RKO (cell line): ENCODE data around the gene PAX5.

Source experiments
- DNase-seq: peaks from one replicate; pipeline ENCODE4 v3.0.0-alpha.2; 2016; ENCODE audit warnings: low spot score

The PAX5 gene

DNA sequence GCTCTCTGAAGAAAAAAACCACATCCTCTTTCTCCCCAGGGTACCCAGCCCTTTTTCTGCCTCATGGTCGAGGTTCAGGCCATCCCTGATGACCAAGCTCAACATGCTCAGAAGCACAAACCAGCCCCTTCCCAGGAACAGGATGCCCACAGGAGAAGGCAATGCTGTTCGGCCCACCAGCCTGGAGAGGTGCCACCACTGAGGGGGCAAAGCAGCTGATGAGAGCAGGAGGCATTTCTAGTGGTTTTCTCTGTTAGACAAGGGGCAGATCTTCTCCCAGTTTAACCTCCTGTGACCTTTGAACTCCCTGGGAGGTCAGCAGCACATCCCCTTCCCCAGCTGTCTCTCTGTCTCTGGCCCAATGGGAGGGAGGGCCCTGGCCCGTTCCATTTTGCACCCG is 73.0 kb downstream of the PAX5 start:
- DNase-seq, result no peak

DNA sequence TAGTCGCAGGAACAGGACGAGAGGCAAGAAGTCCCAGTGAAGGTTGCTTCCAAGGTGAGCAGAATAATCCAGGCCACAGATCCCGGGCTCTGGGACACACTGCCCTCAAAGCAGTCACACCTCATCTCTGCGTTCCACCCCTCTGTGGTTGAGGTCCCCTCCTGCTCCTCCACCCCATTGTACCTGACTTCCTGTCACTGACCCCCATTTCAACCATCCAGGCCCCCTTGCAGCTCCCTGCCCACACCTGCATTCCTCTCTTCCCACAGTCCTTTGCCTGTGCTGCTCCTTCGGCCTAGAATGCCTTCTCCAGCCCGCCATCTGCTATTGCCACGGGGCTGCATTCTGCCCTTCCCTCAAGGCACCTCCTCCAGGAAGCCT is 73.5 kb downstream of the PAX5 start:
- DNase-seq, result no peak

DNA sequence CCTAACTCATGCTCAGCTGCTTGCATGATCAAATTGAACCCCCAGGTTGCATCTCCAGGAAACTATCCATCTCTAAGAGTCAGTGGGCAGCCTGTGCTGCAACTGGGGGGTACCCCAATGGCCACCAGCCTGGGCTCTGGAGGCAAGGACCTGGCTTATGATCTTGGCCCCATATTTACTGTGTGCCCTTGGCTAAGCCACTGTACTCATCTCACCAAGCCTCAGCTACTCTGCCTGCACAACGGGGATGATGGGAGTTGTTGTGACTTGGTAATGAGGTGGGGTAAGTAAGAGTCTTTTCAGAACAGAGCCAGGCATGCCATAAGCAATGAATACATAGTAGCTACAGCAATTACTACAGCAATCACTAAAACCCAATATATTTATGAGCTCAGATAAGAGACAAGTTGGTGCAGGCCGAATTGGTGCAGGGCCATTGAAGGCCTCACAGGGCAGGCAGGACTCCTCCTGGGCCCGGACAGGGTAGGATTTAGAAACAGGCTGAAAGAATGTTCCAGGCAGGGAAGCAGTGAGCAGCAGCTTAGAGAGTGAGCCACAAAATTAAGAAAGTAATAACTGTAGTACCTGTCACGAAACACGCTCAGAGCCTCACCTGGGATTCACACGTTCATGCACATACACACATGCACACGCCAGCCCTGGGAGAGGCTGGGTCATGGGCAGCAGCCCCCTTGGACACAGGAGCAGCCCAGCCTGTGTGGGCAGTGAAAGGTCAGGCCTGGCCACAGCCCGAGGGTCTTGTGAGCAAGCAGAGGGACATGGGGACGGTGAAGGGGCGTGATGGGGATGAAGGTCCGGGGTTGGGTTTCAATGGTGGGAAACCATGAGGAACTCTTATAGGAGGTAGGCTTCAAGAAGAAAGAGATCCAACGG is 74.1 kb downstream of the PAX5 start:
- DNase-seq, result no peak

DNA sequence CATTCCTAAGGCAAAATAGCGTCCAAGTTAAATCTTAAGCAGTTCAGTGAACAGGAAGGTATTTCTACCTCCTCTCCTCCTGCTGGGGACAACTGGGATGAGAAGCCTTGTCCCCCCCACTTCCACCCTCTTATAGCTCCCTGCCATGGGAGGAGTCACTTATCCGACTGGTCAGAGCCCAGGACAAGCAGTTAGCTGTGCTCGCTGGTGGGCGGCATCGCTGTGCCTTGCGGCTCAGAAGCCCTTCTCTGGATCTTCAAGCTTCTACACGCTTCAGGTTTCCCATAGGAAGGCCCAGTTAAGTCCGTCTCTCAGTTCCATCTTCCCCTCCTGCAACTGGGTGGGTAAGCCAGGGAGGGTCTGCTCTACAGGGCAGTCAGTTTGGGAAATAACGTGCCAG is 77.2 kb downstream of the PAX5 start:
- no peak for DNase-seq

DNA sequence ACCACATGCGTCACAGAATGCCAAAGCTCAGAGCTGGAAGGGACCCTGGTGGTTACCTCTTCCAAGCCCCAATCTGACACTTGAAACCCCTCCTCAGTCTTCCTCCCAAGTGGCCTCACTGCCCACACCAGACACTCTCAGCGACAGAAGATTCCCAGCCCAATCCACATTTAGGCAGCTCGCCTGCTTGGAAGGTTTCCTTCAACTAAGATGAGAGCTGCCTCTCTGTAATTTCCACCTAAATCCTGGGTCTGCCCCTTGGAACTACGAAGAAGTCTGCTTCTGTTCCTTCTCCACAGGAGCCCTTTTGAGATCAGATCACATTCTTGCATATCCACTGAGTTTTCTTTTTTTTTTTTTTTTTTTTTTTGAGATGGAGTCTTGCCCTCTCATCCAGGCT is 83.7 kb downstream of the PAX5 start:
- DNase-seq, result no peak

DNA sequence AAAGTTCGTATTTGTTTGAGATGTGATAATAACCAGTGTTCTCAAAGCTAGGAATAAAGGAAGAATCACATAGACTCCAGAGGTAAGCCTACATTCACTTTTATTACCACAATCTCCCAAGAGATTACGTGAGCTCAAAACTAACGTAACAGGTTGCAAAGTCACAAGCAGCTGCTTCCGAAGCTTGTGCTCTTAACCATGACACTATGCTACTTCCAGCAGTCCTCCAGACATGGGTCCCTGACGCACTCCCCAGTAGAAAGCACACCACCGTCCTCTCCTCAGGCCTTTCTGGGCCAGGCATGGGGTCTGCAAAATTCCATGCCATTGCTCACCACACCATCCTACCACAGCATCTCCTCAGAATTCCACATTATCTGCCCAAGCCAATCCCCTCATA is 84.6 kb downstream of the PAX5 start:
- DNase-seq, result no peak

DNA sequence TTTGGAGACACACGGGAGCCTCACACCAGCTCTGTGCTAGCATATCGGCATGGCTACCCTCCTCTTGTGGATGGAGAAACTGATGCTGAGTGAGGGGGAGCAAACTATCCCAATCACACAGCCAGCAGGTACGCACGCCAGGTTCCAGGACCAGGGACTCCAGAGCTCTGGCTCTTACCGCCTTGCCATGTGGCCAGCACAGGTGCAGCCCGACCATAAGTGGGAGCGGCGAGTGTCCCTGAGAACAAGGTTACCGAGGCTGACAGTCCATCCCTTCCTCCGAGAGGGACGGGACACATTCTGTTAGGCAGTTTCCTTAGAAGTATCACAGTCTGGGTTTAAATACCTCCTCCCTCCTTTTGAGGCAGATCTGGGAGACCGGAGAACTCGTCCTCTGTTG is 86.0 kb downstream of the PAX5 start:
- no peak for DNase-seq

DNA sequence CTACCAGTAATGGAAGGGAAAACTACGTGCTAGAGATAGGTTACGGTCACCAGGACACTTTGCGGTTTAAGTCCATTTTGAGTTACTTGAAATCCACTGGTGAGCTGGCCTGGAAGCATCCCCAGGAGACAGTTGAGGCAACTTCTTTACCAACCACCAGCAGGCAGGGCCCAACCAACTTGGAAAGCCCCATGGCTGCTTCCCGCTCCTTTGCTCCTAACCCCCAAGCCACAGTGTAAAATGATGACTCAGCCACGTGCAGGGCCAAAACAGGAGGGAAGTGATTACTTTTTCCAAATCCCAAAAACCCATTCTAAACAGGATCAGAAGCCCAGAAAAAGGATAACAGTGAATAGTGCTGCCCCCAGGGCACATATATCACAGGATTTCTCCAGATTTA is 87.4 kb downstream of the PAX5 start:
- no peak for DNase-seq

DNA sequence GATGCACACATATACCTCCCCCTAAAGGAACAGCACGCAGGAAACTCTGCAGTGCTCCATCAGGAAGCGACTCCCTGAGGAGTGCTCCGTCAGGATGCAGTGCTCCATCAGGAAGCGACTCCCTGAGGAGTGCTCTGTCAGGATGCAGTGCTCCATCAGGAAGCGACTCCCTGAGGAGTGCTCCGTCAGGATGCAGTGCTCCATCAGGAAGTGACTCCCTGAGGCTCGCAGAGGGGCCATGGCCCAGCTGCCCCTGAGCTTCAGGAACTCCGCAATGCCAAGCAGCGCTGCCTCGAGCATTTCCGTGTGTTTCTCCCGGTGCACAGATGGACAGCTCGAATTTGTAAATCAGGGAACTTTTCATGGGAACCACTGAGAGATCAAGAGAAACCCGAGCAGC is 88.1 kb downstream of the PAX5 start:
- no peak for DNase-seq

DNA sequence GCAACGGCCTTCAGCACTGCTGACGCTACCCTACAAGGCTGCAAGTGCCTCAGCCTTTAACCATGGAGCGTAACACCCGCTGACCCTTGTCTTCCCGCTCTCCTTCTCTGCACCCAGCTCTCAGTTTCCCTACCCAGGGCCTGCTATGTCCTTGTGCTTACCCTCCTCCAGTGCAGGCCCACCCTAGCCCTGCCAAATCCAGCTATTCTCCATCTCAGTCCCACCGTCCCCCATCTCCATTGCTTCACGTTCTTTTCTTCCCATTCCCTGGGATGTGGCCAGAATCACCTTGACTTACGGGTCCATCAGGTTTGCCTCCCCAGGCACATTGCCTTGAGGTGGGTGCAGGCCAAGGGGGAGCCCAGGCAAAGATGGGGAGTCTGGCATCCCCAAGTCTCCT is 91.2 kb downstream of the PAX5 start:
- DNase-seq, result no peak

DNA sequence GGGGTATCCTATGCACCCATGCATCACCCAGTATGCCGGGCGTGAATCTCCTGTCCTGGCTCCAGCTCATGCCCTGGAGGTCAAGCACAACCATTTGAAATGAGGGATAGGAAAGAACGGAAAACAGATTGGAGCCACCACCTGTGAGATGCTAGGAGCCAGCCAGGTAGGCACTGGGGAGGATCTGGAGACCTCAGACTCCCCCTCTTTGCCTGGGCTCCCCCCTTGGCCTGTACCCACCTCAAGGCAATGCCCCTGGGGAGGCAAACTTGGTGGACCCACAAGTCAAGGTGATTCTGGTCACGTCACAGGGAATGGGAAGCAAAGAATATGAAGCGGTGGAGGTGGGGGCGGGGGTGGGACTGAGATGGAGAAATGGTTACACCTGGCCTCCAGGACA is 92.6 kb downstream of the PAX5 start:
- no peak for DNase-seq

DNA sequence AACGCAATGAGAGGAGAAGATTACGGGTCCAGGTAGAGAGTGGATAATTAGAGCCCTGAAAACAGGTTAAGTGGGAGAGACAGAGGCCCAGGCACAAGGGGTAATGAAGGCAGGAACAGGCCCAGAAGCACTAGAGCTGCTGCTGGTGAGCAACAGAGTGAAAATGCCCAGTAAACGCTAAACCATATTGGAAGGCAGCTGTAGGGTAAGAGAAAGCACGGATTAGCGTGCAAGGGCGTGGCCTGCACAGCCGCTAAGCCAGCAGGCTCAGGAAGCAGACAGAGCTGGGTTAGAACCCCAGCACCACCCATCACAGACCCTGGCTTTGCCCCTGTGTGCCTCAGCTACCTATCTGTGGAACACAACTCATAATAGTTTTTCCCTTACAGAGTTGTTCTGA is 93.2 kb downstream of the PAX5 start:
- DNase-seq, result no peak

DNA sequence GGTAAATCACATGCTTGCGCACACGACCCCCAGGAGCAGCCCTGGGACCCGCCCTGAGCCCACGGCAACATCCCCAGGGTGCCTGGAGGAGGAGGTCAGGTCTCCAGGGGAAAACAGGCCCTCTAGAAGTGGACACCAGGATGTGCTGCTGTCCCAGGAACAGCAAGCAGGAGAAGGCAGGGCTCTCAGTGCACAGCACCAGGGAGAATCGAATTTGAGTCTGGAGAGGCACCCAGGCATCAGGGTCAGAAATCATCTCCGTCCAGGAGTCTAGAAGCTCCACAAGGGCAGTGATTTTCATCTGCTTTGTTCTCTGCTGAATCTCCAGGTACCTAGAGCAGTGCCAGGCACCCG is 93.6 kb downstream of the PAX5 start:
- no peak for DNase-seq

DNA sequence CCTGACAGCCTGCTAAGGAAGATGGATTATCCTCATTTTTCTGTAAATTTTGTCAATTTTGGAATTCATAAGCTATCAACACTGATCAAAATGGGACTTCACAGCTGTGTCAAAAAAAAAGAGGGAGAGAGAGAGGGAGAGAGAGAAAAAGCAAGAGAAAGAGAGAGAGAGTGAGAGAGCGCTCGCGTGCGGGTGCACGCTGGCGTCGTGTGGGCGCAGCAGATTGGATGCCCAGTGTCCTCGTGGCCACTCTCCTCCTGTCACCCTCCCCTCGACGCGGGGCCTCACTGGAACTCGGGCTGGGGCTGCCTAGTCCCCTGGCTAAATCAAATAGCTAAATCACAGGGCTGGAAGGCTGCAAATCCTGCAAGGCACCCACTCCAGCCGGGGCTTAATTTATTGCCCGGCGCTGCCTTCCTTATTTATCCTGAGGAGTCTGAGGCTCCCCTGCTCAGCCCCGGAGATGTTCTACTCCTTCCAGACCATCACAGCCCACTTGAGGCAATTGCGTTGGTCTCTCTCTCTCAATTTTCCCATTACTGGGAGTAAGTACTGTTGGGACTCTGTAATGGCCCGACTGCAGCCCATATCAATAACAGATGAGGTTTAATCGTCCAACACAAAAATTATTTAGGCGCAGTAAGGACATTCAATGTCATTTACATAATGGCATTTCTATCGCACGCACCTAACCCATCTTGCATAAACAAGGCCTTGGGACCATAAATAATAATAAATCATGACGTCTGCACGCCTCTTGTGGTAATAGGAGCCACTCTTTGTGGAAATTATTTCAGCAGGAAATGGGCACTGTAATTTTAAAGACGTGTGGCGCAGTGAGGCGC is 94.2 kb downstream of the PAX5 start:
- no peak for DNase-seq

DNA sequence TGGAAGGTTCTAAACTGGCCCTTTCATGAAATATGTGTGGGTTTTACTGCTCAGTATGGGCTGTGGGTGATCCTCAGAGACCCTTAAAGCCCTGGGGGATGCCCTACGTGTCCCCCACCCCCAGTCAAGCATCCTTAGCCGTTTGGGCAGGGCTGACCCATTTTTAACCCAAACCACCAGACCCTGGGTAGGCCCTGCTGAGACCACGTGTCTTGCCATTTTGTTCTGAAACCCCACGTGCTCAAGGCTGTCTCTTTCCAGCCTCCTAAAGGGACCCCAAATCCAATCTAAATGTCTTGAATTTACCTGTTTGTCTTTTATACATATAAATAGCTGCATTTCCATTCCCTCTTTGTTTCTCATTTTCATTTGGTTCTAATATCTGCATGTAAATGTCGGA is 94.9 kb downstream of the PAX5 start:
- no peak for DNase-seq

DNA sequence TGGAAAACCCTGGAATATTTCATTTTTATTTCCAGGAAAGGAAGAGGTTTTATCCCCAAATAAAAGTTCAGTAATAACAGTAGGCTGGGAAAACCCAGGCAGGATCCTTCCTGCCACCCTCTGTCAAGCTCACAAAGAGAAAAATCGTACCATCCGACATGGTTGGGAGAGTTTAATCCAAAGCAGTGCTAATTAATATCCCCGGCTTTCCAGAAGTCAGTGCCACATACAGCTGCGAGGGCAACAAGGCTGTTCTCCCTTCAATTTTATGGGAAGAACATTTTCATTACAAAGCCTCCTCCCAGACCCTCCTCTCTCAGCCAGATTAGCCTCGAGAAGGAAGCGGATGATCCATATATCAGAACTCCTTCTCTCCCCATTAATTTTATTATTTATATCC is 95.5 kb downstream of the PAX5 start:
- no peak for DNase-seq

DNA sequence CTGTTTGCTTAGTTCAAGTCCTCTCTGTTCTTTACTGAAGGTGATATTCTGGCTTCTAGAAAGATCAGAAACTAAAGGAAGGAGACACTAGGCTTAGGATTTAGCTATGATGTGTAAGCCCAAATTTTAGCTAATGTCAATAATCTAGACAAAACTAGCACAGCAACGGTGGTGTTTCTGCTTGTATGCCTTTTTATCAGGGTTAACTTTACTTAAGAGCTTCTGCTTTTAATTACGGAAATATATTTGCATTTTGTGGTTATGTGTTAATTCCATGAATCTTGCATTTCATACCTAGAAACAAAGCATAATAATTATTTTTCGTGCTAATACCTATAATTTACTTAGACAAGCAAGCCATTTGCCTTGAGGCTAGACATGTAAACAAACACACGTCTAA is 96.1 kb downstream of the PAX5 start:
- no peak for DNase-seq

DNA sequence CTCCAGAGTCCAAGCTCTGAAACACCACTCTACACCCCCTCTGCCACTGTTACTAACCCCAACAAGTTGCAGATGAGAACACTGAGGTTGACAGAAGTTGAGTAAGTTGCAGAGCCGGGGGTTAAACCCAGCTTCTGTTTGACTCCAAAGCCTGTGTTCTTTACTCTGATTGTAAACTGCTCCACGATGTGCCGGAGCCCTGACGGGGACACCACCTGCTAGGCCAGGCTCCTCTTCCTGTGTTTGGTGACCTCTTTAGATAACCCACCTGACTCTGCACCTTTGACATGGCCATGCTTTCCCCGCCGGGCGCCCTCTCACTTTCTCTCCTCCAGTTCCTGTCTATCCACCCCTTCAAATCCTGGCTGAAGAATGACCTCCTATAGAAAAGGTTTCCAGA is 96.7 kb downstream of the PAX5 start:
- DNase-seq, result no peak

DNA sequence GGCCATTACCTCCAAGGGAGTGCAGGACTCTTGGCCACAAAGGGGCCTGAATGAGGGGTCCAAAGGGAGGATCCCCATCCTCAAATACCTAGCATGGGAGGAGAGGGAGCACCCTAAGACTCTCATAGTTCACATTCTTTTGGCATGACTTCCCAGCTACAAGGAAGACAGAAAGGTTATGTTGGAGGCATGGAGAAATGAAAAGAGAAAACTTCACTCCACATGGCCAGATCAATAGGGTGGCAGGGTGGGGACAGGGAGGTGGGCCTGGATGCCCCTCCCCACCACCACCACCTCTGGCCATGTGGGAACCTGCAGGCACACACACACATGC is 97.6 kb downstream of the PAX5 start:
- DNase-seq, result no peak

DNA sequence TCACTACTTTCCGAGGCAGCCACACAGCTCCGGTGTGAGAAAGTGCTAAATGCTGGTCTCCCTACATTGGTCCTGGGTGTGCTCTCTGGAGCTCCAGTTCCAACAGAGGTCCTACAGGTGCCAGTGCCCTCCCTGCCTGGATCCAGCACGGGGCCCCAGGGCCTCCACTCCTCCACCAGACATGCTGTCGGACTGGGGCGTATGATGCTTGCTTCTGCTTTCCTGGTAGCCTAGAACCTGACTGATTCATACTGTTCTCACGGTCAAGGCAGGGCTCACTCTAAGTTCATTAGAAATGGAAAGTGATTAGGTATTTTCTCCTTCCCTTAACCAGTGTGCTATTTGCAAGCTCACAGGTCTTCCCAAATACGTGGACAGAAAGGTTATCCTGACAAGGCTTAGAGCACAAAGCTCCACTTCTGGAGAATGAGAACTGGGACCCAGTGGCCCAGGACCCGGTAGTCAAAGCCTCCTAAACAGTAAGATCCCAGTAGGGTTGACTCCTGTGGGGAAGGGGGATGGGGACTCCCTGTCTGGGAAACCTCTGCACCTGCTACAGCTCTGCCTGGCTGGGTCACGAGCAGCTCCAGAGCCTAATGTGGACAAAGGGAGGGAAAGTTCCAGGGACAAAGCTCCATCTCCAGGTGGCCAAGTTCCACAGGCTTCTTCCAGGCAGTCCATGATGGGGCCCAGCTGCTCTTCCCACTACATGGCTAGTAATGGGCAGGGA is 98.1 kb downstream of the PAX5 start:
- no peak for DNase-seq

DNA sequence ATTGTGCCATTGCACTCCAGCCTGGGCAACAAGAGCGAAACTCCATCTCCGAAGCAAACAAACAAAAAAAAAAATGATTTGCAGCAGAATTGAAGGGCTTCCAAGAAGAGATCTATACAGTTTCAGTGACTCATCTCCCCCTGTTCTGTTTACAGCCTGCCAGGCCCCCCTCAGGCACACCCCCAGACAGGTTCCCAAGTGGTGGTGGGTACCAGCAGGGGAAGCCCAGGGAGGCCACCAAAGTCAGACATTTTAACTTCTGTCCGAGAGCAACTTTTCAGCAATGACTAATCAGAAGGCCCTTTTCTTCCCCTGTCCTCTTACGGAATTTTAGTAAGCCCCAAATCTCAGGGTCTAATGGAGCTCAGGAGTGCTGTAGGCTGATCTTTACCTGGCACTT is 98.7 kb downstream of the PAX5 start:
- no peak for DNase-seq

DNA sequence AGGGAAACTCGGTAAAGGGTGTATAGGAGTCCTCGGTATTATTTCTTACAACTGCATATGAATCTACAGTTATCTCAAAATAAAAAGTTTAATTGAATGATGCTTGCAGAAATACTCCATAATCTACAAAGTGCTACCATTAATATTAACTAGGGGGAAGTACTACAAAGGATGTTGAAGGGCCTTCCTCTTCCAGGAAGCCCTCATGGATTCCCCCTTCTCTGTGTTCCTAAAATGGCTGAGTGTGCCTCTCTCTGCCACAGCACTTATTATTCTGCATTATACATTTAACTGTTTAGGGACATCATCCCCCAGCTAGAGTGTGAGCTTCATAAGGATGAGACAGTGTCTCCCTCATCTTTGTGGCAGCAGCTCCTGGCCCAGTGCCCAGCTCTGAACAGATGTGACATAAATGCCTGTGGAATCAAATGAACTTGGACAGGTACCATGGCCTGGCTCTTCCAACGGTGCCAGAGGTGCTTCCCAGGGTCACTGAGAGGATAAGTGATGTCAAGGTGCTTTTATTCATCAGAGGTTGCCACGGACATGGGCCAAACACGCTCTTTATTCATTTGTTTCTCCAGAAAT is 99.5 kb downstream of the PAX5 start:
- no peak for DNase-seq
